Activated CD4-positive, alpha-beta memory T cell treated with anti-CD3 and anti-CD28 coated beads for 36 hours (primary cell): Measurements from ENCODE around the gene ZBTB20. TPM values are rescaled to one million over a fixed set of nuclear protein-coding genes. Genes with fewer than 3 reads are reported as not detected.

Experiments used
- CTCF ChIA-PET: fragments of 350-600 bp; sonication (Branson Sonifier 250); formaldehyde crosslinking; loops from one replicate; lab custom pipeline; 2021; ENCODE audit warnings: antibody characterized with exemption, inconsistent platforms; lab: Charles Lee
- POLR2A ChIA-PET: fragments of 350-600 bp; sonication (Branson Sonifier 250); formaldehyde crosslinking; loops from one replicate; lab custom pipeline; 2021; ENCODE audit warnings: antibody characterized with exemption; lab: Charles Lee
- DNase-seq: peaks from one replicate; pipeline ENCODE4 v3.0.0-alpha.2; 2020
- H3K27ac Mint-ChIP-seq: one replicate; pipeline ENCODE4 v1.8.0; 2021; ENCODE audit warnings: mixed read lengths
- H3K27me3 Mint-ChIP-seq: one replicate; pipeline ENCODE4 v1.8.0; 2021; ENCODE audit warnings: mixed read lengths
- H3K36me3 Mint-ChIP-seq: one replicate; pipeline ENCODE4 v1.8.0; 2021; ENCODE audit warnings: mixed read lengths
- H3K4me1 Mint-ChIP-seq: one replicate; pipeline ENCODE4 v1.8.0; 2021; ENCODE audit warnings: low read depth, mixed read lengths
- H3K4me3 Mint-ChIP-seq: one replicate; pipeline ENCODE4 v1.8.0; 2021; ENCODE audit warnings: mild to moderate bottlenecking, mixed read lengths
- H3K9me3 Mint-ChIP-seq: one replicate; pipeline ENCODE4 v1.8.0; 2021; ENCODE audit warnings: mixed read lengths
- intact Hi-C: fragments of 100-400 bp; cut with micrococcal nuclease; formaldehyde crosslinking; loops from one replicate; pipeline ENCODE4 v1.15.1; 2023
- total RNA-seq, 2 experiments: library from RNA; stranded (reverse); gene quantifications; one replicate each; pipeline ENCODE4 v1.2.3, GENCODE V29; 2021

Gene ZBTB20
- total RNA-seq, 2 experiments from 2014 or later: 4.4 to 5.4 TPM

GRCh38 chr3:114569186-114569585 lies 577.9 kb downstream of the ZBTB20 start:
- H3K36me3 Mint-ChIP-seq: peaks cover 6% of the 10 kb centered on the region
- no peaks in the 10 kb centered on the region for H3K27me3 Mint-ChIP-seq
- no peak overlapping the region for H3K27ac Mint-ChIP-seq
- CTCF ChIA-PET: no interaction called here
- H3K4me1 Mint-ChIP-seq: peaks cover 1% of the 10 kb centered on the region
- intact Hi-C loops: no loop called here
- no peak for DNase-seq
- POLR2A ChIA-PET: no interaction called here
- H3K4me3 Mint-ChIP-seq: no peak overlapping the region
- H3K9me3 Mint-ChIP-seq: no peaks in the 10 kb centered on the region

- Mint-ChIP-seq H3K27me3 (no peaks in the 10 kb centered on the region), H3K27ac (no peak overlapping the region), H3K4me1 (peaks cover 1% of the 10 kb centered on the region), H3K36me3 (peaks cover 11% of the 10 kb centered on the region), H3K4me3 (no peak overlapping the region), H3K9me3 (peaks cover 3% of the 10 kb centered on the region)
- intact Hi-C loops: no loop called here
- DNase-seq: no peak
- ChIA-PET POLR2A (no interaction called here), CTCF (no interaction called here)
Observed at GRCh38 chr3:114567771-114568170, 579.3 kb downstream of the ZBTB20 start.

DNA sequence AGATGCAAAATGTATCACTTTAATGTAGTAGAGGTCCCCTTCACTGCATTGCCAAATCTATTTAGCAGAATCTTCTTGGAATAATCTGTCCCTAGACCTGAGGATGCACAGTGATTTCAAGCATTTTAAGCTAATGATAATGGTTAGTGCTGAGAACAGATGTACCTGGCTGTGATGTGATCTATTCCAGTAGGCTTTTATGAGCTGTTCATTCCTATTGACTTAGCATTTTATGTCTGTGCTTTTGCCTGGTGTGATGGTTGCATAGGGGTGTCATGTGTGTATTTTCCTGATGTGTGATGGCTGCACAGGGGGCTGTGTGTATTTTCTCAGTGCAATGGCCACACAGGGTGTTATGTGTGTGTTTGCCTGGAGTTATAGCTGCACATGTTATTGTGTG lies 580.3 kb downstream of the ZBTB20 start:
- no peak for DNase-seq
- Mint-ChIP-seq H3K4me1 (peaks cover 1% of the 10 kb centered on the region), H3K36me3 (peaks cover 11% of the 10 kb centered on the region), H3K9me3 (peaks cover 3% of the 10 kb centered on the region), H3K27me3 (no peaks in the 10 kb centered on the region), H3K27ac (no peak overlapping the region), H3K4me3 (no peak overlapping the region)
- ChIA-PET POLR2A (no interaction called here), CTCF (interaction anchor here (0.8 kb wide), 1 partner anchor 9 kb away, joined by 3 read pairs; no protein-coding TSS in a partner anchor)
- intact Hi-C loops: no loop called here

- CTCF ChIA-PET: interaction anchor here (0.8 kb wide), 1 partner anchor 9 kb away, joined by 3 read pairs; no protein-coding TSS in a partner anchor
- POLR2A ChIA-PET: no interaction called here
- Mint-ChIP-seq H3K4me1 (peaks cover 1% of the 10 kb centered on the region), H3K27me3 (no peaks in the 10 kb centered on the region), H3K27ac (no peak overlapping the region), H3K4me3 (no peak overlapping the region), H3K36me3 (peaks cover 11% of the 10 kb centered on the region), H3K9me3 (peaks cover 3% of the 10 kb centered on the region)
- no peak for DNase-seq
- intact Hi-C loops: no loop called here
Observed at GRCh38 chr3:114566162-114566755, 580.8 kb downstream of the ZBTB20 start.

- CTCF ChIA-PET: no interaction called here
- intact Hi-C loops: no loop called here
- DNase-seq: no peak
- H3K9me3 Mint-ChIP-seq: peaks cover 3% of the 10 kb centered on the region
- peaks cover 1% of the 10 kb centered on the region for H3K4me1 Mint-ChIP-seq
- POLR2A ChIA-PET: no interaction called here
- H3K36me3 Mint-ChIP-seq: peaks cover 11% of the 10 kb centered on the region
- no peak overlapping the region for H3K4me3 Mint-ChIP-seq
- H3K27ac Mint-ChIP-seq: no peak overlapping the region
- no peaks in the 10 kb centered on the region for H3K27me3 Mint-ChIP-seq
Observed at GRCh38 chr3:114565216-114565615, 581.9 kb downstream of the ZBTB20 start.

GRCh38 chr3:114563720-114564119 lies 583.4 kb downstream of the ZBTB20 start:
- no peak for DNase-seq
- ChIA-PET CTCF (no interaction called here), POLR2A (no interaction called here)
- Mint-ChIP-seq H3K36me3 (peaks cover 11% of the 10 kb centered on the region), H3K9me3 (peaks cover 3% of the 10 kb centered on the region), H3K27ac (no peak overlapping the region), H3K4me3 (no peak overlapping the region), H3K27me3 (no peaks in the 10 kb centered on the region), H3K4me1 (peaks cover 1% of the 10 kb centered on the region)
- intact Hi-C loops: no loop called here

- Mint-ChIP-seq H3K36me3 (peaks cover 11% of the 10 kb centered on the region), H3K27me3 (no peaks in the 10 kb centered on the region), H3K4me1 (peaks cover 1% of the 10 kb centered on the region), H3K27ac (no peak overlapping the region), H3K4me3 (no peak overlapping the region), H3K9me3 (peaks cover 3% of the 10 kb centered on the region)
- ChIA-PET POLR2A (no interaction called here), CTCF (no interaction called here)
- no peak for DNase-seq
- intact Hi-C loops: no loop called here
Observed at GRCh38 chr3:114562557-114562956, 584.5 kb downstream of the ZBTB20 start.

DNA sequence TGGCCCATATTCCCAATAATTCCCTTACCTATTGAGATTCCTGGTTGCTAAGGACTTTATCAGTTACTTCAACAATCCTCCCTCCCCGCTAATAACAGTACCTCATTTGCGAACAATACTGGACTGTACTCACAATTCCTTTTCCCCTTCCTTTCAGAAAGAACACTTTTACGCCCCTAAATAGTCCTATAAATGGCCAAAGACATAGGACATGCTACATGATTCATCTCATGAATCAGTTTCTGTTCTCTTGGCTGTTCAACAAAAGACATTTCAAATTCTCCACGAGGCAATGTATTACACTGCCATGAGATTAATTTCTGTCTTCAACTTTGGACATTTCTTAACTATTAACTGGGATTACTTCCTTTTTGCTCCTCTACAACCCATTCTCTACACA lies 588.8 kb downstream of the ZBTB20 start:
- H3K4me1 Mint-ChIP-seq: no peaks in the 10 kb centered on the region
- no peaks in the 10 kb centered on the region for H3K9me3 Mint-ChIP-seq
- CTCF ChIA-PET: no interaction called here
- intact Hi-C loops: no loop called here
- no peaks in the 10 kb centered on the region for H3K27me3 Mint-ChIP-seq
- H3K27ac Mint-ChIP-seq: no peak overlapping the region
- H3K36me3 Mint-ChIP-seq: no peaks in the 10 kb centered on the region
- POLR2A ChIA-PET: no interaction called here
- no peak for DNase-seq
- H3K4me3 Mint-ChIP-seq: no peak overlapping the region

GRCh38 chr3:114557791-114558190 lies 589.3 kb downstream of the ZBTB20 start:
- intact Hi-C loops: no loop called here
- POLR2A ChIA-PET: no interaction called here
- H3K27me3 Mint-ChIP-seq: no peaks in the 10 kb centered on the region
- H3K9me3 Mint-ChIP-seq: no peaks in the 10 kb centered on the region
- CTCF ChIA-PET: interaction anchor here (0.6 kb wide), 1 partner anchor 174 kb away, joined by 3 read pairs; no protein-coding TSS in a partner anchor
- DNase-seq: no peak
- H3K27ac Mint-ChIP-seq: no peak overlapping the region
- H3K4me1 Mint-ChIP-seq: no peaks in the 10 kb centered on the region
- no peak overlapping the region for H3K4me3 Mint-ChIP-seq
- H3K36me3 Mint-ChIP-seq: no peaks in the 10 kb centered on the region

DNA sequence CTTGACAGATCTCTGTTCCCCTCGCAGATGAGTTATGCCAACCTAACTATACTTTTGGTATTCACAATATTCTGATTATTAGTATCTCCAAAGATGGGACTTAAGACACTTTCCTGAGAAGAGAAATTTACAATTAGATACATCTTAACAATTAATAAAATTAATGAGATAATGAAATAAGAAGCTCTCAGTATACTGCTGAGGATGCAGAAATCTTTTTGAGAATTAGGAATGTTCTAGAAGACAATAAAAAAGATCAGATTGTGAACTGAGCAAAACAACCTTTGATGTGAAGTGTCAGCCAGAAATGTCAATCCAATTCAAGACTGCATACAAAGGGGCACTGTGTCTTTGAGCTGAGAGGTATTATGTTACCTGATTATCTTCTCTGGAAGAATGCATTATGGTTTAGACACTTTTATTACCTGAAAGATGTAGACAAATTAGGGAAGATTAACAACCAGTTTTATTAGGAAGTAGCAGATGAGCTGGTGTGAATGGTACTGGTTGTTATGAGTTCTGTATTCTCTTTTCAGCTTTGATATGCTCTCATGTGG lies 590.4 kb downstream of the ZBTB20 start:
- no peaks in the 10 kb centered on the region for H3K36me3 Mint-ChIP-seq
- no peak overlapping the region for H3K27ac Mint-ChIP-seq
- POLR2A ChIA-PET: no interaction called here
- DNase-seq: no peak
- CTCF ChIA-PET: no interaction called here
- intact Hi-C loops: no loop called here
- no peaks in the 10 kb centered on the region for H3K27me3 Mint-ChIP-seq
- H3K4me3 Mint-ChIP-seq: no peak overlapping the region
- H3K9me3 Mint-ChIP-seq: no peaks in the 10 kb centered on the region
- H3K4me1 Mint-ChIP-seq: no peaks in the 10 kb centered on the region

GRCh38 chr3:114554731-114555130 lies 592.4 kb downstream of the ZBTB20 start:
- POLR2A ChIA-PET: no interaction called here
- intact Hi-C loops: no loop called here
- Mint-ChIP-seq H3K36me3 (peaks cover 3% of the 10 kb centered on the region), H3K27me3 (no peaks in the 10 kb centered on the region), H3K4me3 (no peak overlapping the region), H3K4me1 (no peaks in the 10 kb centered on the region), H3K9me3 (no peaks in the 10 kb centered on the region), H3K27ac (no peak overlapping the region)
- CTCF ChIA-PET: no interaction called here
- DNase-seq: no peak

- Mint-ChIP-seq H3K4me3 (no peak overlapping the region), H3K27ac (no peak overlapping the region), H3K9me3 (no peaks in the 10 kb centered on the region), H3K4me1 (no peaks in the 10 kb centered on the region), H3K27me3 (no peaks in the 10 kb centered on the region), H3K36me3 (peaks cover 3% of the 10 kb centered on the region)
- no peak for DNase-seq
- ChIA-PET POLR2A (no interaction called here), CTCF (no interaction called here)
- intact Hi-C loops: no loop called here
Observed at GRCh38 chr3:114553949-114554593, 593.0 kb downstream of the ZBTB20 start.

DNA sequence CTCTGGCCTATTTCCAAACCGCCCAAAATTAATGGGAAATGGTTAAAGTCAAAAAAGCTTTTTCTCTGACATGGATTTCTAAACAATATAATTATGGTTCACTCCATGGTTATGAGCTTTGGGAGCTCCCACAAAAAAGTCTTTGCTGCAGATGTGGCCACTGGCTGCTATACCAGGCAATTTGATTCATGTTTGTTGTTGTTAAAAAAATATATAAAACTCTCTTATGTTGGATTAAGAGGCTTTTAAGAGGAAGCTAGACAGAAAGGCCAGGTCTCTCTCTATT lies 594.6 kb downstream of the ZBTB20 start:
- peaks cover 3% of the 10 kb centered on the region for H3K36me3 Mint-ChIP-seq
- H3K4me3 Mint-ChIP-seq: no peak overlapping the region
- no peaks in the 10 kb centered on the region for H3K9me3 Mint-ChIP-seq
- H3K27ac Mint-ChIP-seq: no peak overlapping the region
- no peaks in the 10 kb centered on the region for H3K4me1 Mint-ChIP-seq
- H3K27me3 Mint-ChIP-seq: no peaks in the 10 kb centered on the region
- no peak for DNase-seq
- ChIA-PET CTCF (interaction anchor here (1.0 kb wide), 1 partner anchor 20 kb away, joined by 4 read pairs; no protein-coding TSS in a partner anchor), POLR2A (no interaction called here)
- intact Hi-C loops: no loop called here
